ENCODE results near the gene MAN1A1.

GRCh38 chr6:119331663-119332286 is 17.8 kb downstream of the MAN1A1 start:
- TF ChIP-seq CTCF (conservative IDR thresholded peaks at IDR 0.05; ENCODE audit: low read depth, low read length), result no peak
- no peak for TF ChIP-seq RFX5 (IDR thresholded peaks at IDR 0.05; ENCODE audit: low read depth, low read length)
- TF ChIP-seq CEBPB (IDR thresholded peaks at IDR 0.05; ENCODE audit: low read depth, low read length), result no peak
- no peak for TF ChIP-seq ELK1 (IDR thresholded peaks at IDR 0.05; ENCODE audit: borderline replicate concordance, low read depth, low read length)
- no peak for TF ChIP-seq RAD21 (IDR thresholded peaks at IDR 0.05; ENCODE audit: low read length)
- no peak for TF ChIP-seq USF2 (IDR thresholded peaks at IDR 0.05; ENCODE audit: low read depth, low read length)
- no peak for TF ChIP-seq POLR2A (IDR thresholded peaks at IDR 0.05; ENCODE audit: low read depth, low read length)
- TF ChIP-seq SMC3 (IDR thresholded peaks at IDR 0.05; ENCODE audit: low read depth, low read length), result no peak
- TF ChIP-seq NFE2L2 (IDR thresholded peaks at IDR 0.05; ENCODE audit: low read depth, low read length), result no peak
- no peak for TF ChIP-seq BHLHE40 (IDR thresholded peaks at IDR 0.05; ENCODE audit: low read depth, low read length)
- TF ChIP-seq RCOR1 (IDR thresholded peaks at IDR 0.05; ENCODE audit: insufficient replicate concordance, low read length), result no peak
- TF ChIP-seq MAFK (IDR thresholded peaks at IDR 0.05; ENCODE audit: low read depth, low read length), result no peak
